Fibroblast of skin of left quadriceps (primary cell): ENCODE results near the gene AHRR.
"Not testable (repeated sequence)": the region's sequence is repeated elsewhere in the genome, so short reads cannot be mapped to it uniquely, and the experiment has no call there.

Source experiments
- DNase-seq, 2 experiments: peaks; one replicate each; pipeline ENCODE4 v3.0.0-alpha.2; 2013; ENCODE audit warnings: low read depth in 2 of 2

The AHRR gene

DNA sequence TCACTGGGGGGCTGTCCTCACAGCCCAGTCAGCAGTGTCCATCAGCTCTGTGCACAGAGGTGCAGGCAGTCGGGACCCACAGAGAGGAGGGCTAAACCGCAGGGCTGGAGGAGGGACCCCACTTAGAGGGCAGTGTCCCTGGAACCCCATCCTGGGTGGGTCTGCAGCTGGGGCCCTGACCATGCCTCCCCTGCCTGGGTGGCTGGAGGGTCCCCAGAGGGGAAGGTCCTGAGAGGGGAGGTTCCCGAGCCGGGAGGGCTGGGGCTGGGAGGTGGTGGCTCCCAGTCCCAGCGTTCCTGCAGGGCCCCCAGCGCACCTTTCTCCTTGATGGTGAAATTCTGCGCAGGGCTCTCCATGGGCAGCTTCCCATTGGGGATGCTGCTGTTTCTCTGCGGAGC, 154.2 kb downstream of the AHRR start:
- DNase-seq, result no peak

GRCh38 chr5:476102-476813, 154.7 kb downstream of the AHRR start:
- DNase-seq, result no peak

GRCh38 chr5:476814-477175, 155.3 kb downstream of the AHRR start:
- DNase-seq, result no peak

DNA sequence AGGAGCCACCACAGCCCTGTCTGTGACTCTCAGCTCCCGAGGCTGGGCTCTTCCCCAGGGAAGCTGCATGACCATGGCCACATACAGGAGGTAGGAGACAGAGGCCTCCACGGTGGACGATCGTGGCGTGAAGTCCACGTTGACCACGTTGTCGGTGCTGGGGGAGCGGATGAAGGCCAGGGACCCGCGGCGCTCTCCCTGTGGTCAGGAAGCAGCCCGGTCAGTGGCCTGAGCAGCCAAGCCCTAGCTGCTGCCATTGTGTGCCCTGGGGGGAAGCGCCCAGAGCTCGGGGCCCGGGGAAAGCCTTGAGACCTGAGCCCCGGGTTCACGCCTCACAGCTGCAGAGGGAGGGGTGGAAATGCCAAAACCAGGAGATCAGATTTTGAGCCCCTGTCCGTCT, 155.7 kb downstream of the AHRR start:
- DNase-seq, result no peak

- DNase-seq, result no peak
These were observed 156.4 kb downstream of the AHRR start for GRCh38 chr5:477871-478270.

- DNase-seq, result no peak
These were observed 157.0 kb downstream of the AHRR start for GRCh38 chr5:478369-478981.

DNA sequence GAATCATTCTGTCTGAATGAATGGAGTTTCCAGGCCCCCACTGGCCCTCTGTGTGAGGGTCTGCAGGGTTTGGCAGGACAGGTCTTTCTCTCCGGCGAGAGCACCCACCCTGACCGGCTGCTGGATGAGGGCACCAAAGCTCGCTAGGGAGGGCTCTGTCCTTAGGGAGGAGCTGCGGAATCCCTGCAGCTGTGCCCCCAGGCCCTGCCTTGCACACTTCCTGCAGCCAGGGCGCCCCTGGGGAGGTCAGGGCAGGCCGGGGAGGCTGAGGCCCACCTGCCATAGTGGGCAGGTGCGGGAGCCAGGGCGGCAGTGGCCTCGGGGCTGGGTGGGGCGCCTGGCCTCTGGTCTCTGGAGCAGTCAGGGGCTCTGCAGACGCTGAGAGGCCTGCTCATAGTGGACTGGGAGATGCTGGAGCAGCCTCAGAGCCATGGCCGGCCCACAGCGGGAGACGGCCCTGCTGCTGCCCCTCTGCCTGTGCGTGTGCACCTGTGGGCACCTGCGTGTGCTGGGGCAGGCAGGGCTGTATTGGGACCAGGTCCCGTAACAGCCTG, 157.5 kb downstream of the AHRR start:
- DNase-seq, result no peak

GRCh38 chr5:479566-480319, 158.2 kb downstream of the AHRR start:
- no peak for DNase-seq

- no peak for DNase-seq
These were observed 159.8 kb downstream of the AHRR start for GRCh38 chr5:481347-481746.

GRCh38 chr5:482021-482420, 160.5 kb downstream of the AHRR start:
- no peak for DNase-seq

- no peak for DNase-seq
These were observed 161.0 kb downstream of the AHRR start for GRCh38 chr5:482506-482905.

DNA sequence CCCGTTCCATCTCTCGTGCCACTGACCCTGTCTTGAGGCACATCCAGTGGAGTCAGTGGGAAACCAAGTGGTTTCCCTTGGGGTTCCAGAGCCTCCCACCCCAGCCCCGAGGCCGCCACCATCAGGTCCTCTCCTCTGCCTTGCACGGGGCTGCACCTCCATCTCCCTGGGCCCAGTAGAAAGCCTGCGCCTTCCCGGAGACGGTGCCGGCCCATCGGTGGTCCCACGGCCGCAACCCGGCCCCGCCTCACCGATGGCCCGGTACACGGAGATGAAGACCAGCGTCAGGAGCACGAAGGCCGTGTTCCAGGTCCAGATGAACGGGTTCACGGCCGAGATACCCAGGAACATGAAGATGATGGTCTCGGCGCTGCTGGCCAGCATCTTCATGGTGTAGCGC, 161.5 kb downstream of the AHRR start:
- DNase-seq, result no peak

- no peak for DNase-seq
These were observed 162.1 kb downstream of the AHRR start for GRCh38 chr5:483434-484140.

- no peak for DNase-seq
These were observed 163.0 kb downstream of the AHRR start for GRCh38 chr5:484556-484955.

GRCh38 chr5:485113-485945, 163.8 kb downstream of the AHRR start:
- no peak for DNase-seq

DNA sequence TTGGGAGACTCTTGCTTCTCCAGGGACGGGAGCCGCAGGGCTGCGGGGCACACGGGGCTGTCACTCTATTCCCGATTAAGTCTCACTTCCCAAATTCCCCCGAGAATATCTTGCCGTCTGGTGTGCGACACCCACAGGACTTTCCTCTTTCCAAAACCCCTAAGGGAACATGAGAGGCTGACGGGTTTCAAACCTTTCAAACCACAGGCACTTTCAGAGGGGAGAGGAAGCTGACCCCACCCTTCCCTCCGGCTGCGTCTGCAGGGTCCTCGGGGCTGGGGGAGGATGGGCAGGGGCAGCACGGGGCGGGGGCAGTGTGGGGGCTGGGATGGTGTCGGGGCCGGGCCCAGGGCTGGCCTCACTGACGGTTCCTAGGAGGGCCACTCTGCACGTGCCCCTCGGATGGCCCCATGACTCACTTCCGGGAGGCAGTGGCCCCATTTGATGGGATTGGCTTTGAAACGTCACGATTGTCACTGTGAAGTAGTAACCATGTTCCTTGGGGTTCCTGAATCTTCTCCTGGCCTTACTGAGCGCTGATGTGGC, 164.5 kb downstream of the AHRR start:
- DNase-seq, result no peak

DNA sequence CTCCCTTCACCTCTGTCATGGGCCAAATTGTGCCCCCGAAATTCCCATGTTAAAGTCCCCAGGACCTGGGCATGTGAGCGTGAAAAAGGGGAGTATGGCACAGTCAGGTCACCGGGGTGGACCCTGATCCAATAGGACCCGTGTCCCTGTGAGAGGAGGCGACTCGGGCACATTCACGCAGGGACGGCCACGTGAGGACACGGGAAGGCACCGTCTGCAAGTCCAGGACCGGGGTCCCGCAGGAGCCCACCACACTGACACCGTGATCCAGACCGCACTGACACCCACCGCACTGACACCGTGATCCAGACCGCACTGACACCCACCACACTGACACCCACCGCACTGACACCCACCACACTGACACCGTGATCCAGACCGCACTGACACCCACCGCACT, 165.1 kb downstream of the AHRR start:
- DNase-seq, result not testable (repeated sequence)
